ENCODE results near the gene SPTAN1.
"Not testable (repeated sequence)": the region's sequence is repeated elsewhere in the genome, so short reads cannot be mapped to it uniquely, and the experiment has no call there.

SPTAN1 gene

DNA sequence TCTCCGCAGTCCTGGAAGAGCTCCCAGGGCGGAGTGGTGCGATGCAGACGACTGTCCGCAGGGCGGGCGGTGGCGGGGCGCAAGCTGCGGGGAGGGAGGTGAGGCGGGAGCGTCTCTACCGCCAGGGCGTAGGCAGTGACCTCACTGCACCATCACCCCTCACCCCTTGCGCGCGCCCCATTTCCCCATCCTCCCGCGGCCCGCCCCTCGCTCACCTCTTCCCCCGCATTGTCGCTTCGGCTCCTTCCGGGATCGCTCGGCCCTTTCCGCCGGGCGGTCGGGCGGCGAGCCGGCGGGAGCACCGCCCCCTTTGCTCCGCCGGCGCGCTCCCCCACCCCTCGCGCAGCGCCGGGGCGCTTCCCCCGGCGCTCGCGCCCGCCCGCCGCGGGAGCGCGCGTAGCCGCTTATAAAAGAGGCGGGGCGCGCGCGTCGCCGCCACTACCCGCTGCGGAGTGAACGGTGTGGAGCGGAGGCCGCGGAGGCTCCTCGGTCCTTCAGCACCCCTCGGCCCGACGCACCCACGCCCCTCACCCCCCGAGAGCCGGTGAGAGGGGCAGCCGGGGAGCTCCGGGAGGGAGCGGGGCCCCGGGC is at the start of gene SPTAN1:
TSS of gene SPTAN1 (plus strand) at position 435 of the 591 bp plus-strand sequence. CDS start 14,154 bp downstream, outside the sequence.
- peak; percentile 53 for DNase-seq

DNA sequence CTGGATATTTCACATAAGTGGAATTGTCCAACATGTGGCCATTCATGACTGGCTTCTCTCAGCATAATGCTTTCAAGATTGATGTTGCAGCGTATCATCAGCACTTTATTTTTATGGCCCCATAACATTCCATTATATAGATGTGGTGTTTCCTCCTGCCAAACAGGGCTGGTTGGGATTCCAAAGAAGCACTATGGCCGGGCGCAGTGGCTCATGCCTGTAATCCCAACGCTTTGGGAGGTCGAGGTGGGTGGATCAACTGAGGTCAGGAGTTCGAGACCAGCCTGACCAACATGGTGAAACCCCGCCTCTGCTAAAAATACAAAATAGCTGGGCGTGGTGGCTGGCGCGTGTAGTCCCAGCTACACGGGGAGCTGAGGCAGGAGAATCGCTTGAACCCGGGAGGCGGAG is 49.0 kb upstream of the SPTAN1 start:
- DNase-seq = not testable (repeated sequence)

DNA sequence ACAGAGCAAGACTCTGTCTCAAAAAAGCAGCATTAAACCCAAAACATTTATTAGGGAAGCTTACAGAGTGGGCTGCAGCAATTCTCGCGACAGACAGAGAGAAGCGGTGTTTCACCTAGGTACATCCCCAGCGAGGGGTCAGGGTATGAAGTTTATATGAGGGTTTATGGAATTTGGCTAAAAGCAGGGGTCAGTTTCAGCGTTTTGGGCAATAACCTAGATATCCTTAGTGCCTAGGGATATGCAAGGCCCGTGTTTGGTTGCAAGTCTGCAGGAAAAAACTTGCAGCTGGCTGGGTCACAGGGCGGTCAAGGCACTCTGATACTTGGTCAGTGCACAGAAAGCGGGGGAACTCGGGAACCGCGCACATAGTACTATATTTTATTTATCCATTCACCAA is 48.5 kb upstream of the SPTAN1 start:
- DNase-seq = no peak

DNA sequence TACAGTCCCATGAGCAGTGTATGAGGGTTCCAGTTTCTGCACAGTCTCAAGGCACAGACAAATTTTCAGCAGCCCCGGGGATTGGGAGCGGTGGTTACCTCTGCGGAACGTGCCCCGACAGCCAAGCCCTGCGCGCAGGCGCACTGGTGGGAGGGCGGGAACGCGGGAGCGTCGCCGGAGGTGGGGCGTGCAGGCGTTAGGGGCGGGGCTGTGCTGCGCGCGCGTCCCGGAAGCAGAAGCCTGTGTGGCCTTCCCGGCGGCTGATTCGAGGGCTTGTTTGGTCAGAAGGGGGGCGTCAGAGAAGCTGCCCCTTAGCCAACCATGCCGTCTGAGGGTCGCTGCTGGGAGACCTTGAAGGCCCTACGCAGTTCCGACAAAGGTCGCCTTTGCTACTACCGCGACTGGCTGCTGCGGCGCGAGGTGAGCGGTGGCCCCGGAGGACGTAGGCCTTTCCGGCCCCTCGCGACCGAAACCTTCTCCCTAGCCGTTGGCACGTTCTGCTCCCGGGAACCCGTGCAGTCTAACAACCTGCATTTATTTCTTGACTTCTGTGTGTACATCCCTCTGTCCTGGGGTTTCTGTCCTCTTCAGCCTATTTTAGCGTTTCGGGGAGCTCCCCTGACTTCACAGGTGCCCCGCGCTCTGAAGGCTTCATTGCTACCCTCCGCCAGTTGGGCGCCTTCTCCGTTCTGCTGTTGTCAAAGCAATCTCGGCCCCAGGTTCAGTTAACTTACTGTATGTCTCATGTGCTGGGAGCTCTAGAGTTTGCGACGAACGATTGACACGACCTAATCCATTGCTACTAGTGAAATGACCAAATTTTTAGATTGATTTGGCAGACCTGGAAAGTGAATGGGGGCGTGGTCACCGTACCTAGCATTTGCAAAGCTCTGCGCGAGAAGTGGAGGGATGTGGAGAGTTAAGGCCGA is 47.6 kb upstream of the SPTAN1 start, which contains the start of gene GLE1:
TSS of gene GLE1 (plus strand) at position 235 of the 929 bp plus-strand sequence. CDS start at position 322, 87 bp downstream.
- DNase-seq = peak; percentile 38

DNA sequence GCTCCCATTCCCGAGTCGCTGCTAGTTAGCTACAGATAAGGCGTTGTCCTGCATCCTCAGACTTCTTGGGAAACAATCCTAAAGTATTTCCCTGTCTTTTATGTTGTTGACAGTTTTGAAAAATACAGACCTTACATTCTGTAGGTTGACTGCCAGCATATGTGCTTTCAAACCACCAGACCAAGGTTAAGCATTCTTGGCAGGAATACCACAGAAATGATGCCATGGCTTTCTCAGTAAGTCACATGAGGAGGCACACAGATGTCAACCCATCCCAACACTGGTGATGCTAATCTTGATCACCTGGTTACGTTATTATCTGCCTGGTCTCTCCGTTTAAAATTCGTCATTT is 47.0 kb upstream of the SPTAN1 start:
- no peak for DNase-seq

DNA sequence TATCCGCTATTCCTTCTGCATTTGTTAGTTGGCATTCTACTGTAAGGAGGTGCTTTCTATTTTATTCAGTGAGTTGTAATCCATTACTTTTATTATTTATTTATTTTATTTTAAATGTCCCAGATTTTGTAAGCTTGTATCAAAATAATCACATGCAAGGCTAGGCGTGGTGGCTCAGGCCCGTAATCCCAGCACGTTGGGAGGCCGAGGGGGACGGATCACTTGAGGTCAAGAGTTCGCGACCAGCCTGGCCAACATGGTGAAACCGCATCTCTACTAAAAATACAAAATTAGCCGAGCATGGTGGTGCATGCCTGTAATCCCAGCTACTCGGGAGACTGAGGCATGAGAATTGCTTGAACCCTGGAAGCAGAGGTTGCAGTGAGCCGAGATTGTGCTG is 46.5 kb upstream of the SPTAN1 start:
- DNase-seq = not testable (repeated sequence)

DNA sequence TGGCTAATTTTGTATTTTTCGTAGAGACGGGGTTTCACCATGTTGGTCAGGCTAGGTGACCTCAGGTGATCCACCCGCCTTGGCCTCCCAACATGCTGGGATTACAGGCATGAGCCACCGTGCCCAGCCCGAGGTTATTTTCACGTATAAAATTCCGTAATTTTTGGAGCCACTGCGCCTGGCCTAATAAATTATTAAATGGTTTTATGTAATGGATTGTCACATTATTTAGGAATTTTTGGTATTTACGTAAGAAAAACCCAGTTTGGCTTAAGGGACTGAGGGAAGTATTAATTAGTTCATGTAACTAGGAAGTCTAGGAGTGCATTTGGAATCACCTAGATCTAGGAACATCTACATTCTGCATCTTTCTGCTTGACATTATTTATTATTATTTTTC is 39.6 kb upstream of the SPTAN1 start:
- DNase-seq = no peak

DNA sequence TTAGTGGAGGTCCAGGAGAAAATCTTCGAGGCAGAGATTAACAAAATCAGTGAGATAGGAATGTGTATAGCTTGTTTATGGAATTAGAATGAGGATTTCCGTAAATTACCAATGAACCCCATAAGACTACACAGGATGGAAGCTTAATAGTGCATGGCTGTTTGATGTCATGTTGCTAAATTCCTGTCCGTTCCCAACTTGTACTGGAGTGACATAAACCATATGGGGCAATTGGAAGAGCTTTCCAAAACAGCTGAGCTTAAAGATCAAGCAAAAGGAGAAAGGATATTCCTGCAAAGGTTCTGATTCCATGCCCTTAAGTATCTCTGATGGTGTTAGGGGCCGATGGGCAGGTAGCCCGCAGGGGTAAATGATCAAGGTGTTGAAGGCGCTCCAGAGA is 30.4 kb upstream of the SPTAN1 start:
- no peak for DNase-seq

DNA sequence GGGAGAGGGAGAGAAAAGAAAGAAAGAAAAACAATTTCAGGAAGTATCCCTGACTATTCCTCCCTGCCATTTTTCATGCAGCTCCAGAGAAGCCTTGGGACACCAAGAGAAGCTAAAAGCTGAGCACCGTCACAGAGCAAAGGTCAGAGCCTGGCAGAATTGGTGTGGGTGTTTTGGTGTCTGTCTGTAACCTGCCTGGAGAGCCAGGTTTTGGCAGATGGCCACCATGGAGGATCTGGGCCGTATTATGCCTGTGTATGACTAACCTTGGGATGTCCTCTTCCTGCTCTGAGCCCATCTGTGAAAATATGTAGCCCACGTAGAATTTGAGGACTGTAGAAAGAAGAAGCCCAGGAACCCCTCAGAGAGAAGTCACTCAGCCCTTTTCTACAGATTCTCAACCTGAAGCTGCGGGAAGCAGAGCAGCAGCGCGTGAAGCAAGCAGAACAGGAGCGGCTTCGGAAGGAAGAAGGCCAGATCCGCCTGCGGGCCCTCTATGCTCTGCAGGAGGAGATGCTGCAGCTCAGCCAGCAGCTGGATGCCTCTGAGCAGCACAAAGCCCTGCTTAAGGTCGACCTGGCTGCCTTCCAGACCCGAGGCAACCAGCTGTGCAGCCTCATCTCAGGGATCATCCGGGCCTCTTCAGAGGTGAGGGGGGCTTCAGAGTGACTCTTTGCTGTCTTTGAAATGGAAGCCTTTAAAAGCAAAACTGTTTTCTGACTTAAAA is 29.0 kb upstream of the SPTAN1 start:
- DNase-seq = no peak

DNA sequence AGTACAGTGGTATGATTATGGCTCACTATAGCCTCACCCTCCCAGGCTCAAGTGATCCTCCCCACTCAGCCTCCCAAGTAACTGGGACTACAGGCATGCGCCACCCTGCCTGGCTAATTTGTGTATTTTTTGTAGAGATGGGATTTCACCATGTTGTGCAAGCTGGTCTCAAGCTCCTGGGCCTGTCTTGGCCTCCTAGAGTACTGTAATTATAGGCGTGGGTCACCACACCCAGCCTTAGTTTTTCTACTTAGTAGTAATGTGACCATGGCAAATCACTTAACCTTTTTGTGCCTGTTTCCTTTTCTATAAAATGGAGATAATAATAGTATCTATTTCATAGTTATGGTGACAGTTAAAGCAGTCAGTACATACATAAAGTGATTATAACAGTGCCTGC is 25.7 kb upstream of the SPTAN1 start:
- DNase-seq = no peak

DNA sequence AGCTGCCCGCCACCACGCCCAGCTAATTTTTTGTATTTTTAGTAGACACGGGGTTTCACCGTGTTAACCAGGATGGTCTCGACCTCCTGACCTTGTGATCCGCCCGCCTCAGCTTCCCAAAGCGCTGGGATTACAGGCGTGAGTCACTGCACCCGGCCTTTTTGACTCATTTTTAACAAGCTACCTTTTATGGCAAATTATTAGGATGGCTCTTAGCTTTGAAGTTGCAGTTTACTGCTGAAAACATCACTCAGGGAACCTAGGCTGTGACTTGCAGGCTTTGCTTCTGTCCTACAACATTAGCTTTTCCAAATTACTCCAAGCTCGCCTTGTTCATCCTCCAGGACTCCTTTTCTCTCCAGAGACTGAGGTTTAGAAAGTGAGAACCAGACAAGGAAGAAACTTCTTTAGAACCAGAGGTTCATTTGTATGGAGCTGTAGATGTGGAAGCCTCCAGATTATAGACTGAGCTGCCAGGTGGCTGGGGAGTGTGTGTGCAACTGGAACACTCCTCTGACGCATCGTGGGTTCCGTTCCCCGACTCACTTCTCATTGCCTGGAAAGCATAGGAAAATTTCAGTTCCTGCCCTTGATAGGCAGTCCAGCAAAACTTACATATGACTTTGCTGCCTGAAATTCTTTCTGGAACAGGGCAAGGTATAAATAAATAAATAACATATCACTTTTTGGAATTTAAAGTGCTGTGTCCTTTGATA is 23.8 kb upstream of the SPTAN1 start:
- no peak for DNase-seq

DNA sequence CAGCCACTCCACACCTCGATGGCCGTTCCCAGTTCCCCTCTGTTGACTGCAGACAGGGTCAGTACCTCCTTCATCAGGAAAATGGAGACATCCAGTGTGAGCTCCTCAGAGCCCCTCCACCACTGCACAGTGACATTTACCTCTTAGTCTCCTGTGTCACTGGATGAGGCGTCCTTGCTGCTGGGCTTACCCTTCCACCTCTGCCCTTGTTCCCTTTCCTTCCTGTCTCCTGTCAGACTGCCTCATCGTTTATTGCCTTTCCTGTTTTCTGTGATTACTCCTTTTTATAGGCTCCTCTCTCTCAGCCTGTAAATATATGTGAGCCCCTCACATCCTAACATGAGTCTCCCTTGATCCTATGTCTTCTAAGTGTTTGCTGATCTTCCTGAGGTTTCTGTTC is 23.2 kb upstream of the SPTAN1 start:
- DNase-seq = no peak

DNA sequence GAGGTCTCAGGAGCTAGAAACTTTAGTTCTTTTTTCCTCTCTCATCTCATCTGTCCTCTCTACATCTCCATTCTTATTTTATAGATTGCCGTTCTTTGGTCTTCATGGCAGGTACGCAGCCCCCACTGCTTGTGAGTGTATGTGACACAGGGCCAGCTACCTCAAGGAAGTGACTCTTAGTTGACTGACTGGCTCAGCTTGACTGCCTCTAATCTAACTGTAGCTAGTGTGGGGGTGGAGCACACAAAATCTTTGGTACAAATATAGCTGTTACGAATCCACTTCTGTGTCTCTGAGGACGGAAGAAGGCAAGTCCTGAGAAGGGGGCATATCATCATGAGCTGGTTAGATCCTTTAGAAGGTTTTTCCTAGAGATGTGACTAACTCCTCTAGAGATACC is 19.8 kb upstream of the SPTAN1 start:
- no peak for DNase-seq

DNA sequence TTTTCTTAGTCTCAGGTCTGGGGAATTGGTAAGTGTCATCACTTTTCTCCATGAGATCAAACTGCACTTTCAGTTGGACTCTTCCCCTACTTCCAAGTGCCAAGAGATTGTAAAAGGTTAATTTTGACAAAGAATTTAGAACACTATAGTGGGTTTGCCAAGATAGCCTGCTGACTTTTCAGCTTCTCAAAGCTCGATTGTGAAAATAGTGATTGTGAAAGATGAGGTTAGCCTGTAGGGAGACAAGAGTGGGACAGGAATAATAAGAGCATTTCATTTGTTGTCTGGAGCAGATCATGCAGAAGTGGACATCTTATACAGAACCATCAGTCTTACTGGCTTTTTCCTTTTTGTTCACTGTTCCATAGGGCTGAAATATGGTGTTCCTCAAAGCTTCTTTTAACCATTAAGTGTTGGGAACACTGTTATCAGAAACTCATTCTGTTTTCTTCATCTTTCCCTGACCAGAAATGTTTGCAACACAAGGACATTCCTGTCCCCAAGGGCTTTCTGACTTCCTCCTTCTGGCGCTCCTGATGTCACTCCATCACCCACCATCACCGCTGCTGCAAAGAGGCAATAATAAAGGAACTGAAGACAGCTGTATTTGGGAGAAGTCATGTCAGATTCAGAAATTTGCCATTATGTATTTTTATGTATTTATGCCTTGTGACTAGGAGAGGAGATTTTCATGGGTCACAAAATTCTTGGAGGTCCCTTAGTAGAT is 11.6 kb upstream of the SPTAN1 start:
- DNase-seq = no peak

DNA sequence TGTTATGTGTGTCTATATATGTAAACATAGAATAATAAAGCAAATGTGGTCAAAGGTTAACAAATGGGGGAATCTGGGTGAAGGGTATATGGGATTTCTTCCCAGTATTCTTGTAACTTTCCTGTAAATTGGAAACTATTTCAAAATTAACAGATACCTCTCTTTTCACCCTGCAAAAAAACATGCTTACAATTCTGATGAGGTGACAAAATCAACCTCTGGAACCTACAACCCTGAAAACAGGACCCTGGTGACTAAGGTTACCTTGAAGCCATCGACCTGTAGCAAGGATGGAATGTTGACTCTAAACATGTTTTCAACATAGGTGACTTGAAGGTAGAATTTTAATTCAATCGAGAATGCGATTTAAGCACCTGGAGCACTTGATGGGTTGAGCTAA is 5.9 kb upstream of the SPTAN1 start:
- DNase-seq = no peak

DNA sequence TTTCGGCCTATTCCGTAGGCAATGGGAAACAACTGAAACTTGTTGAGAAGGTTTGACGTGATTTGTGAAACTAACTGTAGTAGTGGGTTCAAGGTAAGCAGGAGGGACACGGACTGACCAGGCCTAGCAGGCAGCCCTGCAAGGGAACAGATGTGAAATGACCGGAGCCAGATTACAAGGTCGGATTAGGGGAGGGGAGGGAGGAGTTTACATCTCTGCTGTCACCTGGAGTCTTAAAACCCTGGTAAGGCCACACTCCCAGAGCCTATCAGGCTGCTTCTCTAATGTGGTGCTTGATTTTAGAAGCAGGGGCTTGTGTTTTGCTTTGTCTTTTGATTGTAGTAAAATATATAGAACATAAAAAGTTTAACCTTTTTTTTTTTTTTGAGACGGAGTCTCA is 3.5 kb upstream of the SPTAN1 start:
- DNase-seq = no peak

DNA sequence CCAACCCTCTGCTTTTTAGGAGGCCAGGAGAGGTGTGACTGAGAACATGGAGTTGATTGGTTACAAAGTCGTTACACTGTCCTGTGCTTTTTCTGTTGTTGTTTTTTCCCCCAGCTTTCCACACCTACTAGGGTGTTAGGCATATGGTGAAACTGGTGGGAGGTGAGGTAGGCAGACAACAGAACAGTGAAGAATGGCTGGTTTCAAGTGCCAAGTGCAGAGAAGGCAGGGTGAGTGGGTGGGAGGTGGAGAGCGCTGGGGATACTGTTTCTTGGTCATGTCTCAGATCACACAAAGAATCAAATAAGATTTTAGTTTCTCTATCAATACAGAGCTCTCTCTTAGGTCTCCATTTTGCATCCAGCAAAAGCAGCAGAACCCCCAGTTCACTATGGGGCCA is 2.2 kb upstream of the SPTAN1 start:
- no peak for DNase-seq

DNA sequence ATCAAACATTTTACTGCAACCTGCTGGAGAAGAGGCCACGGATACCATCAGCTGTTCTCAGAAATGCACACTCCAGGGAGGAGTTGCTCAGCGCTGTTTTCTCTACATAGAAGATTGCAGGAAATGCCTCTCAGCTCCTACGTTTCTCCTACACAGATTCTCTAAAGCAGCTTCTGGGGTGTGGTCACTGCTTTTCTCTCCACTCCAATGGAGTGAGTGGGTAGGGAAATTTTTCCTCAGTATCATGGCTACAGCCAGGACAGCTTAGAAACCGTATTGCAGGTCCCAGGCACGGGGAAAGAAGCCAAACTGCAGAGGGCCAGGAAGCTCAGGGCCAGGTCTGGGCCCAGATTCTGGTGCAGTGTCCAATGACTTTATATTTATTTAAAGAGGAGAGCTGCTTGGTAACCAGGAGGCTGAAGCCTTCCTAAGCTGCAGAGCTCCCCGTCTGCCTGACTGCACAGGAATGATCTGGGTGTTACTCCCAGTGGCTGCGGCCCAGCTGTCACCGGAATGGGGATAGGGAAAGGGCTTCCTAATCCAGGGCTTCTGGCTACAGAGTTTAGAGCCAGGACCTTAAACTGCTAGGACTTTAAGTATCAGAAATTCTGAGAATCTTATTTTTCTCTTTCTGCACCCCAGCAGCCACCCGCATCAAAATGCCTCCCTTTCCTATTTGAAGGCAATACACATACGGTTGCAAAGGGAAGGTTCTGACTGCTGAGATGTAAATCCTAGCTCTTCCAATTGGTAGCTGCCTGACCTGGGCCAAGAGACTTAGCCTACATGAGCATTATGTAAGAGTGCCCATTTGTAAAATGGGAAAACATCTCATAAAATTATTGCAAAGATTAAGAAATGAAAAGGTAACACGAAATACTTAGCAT is 1.4 kb upstream of the SPTAN1 start:
- DNase-seq = no peak

DNA sequence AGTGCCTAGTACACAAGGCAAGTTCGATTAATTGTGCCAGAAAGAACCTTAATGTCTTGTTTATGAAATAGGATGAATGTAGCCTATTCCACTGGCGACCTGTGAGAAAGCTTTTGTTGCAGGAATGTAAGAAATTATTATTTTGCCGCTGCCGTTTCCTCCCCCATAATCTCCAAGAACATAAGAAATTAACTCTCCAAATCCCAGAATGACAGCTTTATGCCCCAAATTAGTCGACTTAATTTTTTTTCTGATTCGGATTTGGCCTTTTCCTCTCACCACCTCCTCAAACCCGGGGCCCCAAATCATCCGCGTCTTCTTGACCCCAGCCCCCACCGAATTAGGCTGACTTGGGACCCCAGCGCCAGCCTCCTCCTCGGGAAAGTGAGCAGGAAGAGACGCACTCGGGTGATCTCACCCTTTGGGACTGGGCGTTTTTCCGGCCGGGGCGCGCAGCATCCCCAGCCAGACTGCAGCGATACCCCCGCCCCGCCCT is 682 bp upstream of the SPTAN1 start:
- DNase-seq = no peak

DNA sequence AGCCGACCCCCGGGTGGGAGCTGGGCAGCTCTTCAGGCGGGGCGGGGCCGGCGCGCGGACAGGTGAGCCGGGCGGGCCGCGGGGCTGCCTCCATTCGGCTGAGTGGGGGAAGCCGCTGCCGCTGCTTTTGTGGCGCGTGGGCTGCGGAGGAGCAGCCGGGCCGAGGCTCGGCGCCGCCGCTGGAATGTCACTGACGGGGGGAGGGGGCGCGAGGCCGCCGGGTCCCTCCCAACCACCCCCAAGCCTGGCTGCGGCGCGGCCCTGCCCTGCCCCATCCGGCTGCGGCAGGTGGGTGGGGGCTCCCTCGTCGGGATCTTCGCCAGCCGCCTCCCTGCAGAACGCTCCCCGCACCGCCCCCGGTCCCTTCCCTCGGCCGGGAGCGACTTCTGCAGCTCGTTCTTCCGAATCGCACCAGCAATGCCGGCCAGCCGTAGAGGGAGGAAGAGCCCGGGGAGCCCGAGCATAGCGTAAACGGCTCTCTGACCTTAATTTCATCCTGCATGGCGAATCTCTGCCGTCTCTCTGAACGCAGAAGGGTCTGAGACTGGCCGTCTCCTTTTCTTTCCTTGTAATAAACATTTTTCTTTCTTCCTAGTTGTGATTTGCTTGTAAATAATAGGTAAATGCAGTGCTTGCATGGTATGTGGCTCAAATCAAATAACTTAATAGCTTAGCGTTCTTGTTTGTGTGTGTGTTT is 505 bp downstream of the SPTAN1 start:
- DNase-seq = no peak

Measured in NCI-H1436 treated with DMSO at 0.1 percent for 48 hours (cell line).